ENCODE results near the gene VPS13A. TPM values are rescaled to one million over a fixed set of nuclear protein-coding genes. Genes with fewer than 3 reads are reported as not detected.
"Not testable (repeated sequence)": the region's sequence is repeated elsewhere in the genome, so short reads cannot be mapped to it uniquely, and the experiment has no call there.

The VPS13A gene
- polyA plus RNA-seq, 1 donor from 2014 or later = 20.6 TPM

- no peaks in the 10 kb centered on the region for H3K9me2 ChIP-seq (ENCODE audit: insufficient read depth, low read length)
These were observed 73.7 kb downstream of the VPS13A start for GRCh38 chr9:77251050-77251449.

GRCh38 chr9:77257275-77257674, 79.9 kb downstream of the VPS13A start:
- Histone ChIP-seq H3K36me3 (ENCODE audit: insufficient read depth, low read length) (no peaks in the 10 kb centered on the region), H3K4me2 (ENCODE audit: low read length) (no peak overlapping the region), H3K27ac (ENCODE audit: low read length) (no peak overlapping the region), H3K9me2 (ENCODE audit: insufficient read depth, low read length) (no peaks in the 10 kb centered on the region), H3K4me3 (ENCODE audit: low read length) (no peak overlapping the region), H3F3A (ENCODE audit: insufficient read depth, low read length, poor library complexity, severe bottlenecking) (no peaks in the 10 kb centered on the region), H3K9ac (ENCODE audit: low read length) (no peak overlapping the region), H2AFZ (ENCODE audit: low read depth, low read length) (no peak overlapping the region), H3K9me3 (ENCODE audit: low read length) (peaks cover 4% of the 10 kb centered on the region), H4K20me1 (ENCODE audit: insufficient read depth) (no peaks in the 10 kb centered on the region), H3K27me3 (ENCODE audit: insufficient read depth, low read depth, low read length) (no peaks in the 10 kb centered on the region), H3K79me2 (replicated peaks; ENCODE audit: insufficient read depth, low read length) (no peaks in the 10 kb centered on the region)
- no peak for TF ChIP-seq TAF1 (IDR thresholded peaks at IDR 0.05; ENCODE audit: low read depth)

More at GRCh38 chr9:77251050-77251449, 73.7 kb downstream of the VPS13A start:
- H3K79me2 ChIP-seq (replicated peaks; ENCODE audit: insufficient read depth, low read length) = no peaks in the 10 kb centered on the region
- no peak overlapping the region for H3K4me3 ChIP-seq (ENCODE audit: low read length)
- no peak for TF ChIP-seq EZH2 (IDR thresholded peaks at IDR 0.05; ENCODE audit: borderline replicate concordance, insufficient read depth, low read length, poor library complexity, severe bottlenecking)
- H3K27me3 ChIP-seq (ENCODE audit: insufficient read depth, low read depth, low read length) = no peaks in the 10 kb centered on the region
- no peak overlapping the region for H3K27ac ChIP-seq (ENCODE audit: low read length)
- no peak overlapping the region for H3K9ac ChIP-seq (ENCODE audit: low read length)
- H3K36me3 ChIP-seq (ENCODE audit: insufficient read depth, low read length) = no peaks in the 10 kb centered on the region
- H2AFZ ChIP-seq (ENCODE audit: low read depth, low read length) = no peak overlapping the region
- H3F3A ChIP-seq (ENCODE audit: insufficient read depth, low read length, poor library complexity, severe bottlenecking) = no peaks in the 10 kb centered on the region
- H4K20me1 ChIP-seq (ENCODE audit: insufficient read depth) = no peaks in the 10 kb centered on the region
- H3K9me3 ChIP-seq (ENCODE audit: low read length) = no peaks in the 10 kb centered on the region
- no peak overlapping the region for H3K4me2 ChIP-seq (ENCODE audit: low read length)

- Histone ChIP-seq H3K9ac (ENCODE audit: low read length) (no peak overlapping the region), H3K36me3 (ENCODE audit: insufficient read depth, low read length) (no peaks in the 10 kb centered on the region), H2AFZ (ENCODE audit: low read depth, low read length) (no peak overlapping the region), H3K79me2 (replicated peaks; ENCODE audit: insufficient read depth, low read length) (no peaks in the 10 kb centered on the region), H3K27me3 (ENCODE audit: insufficient read depth, low read depth, low read length) (no peaks in the 10 kb centered on the region), H3K4me2 (ENCODE audit: low read length) (no peak overlapping the region), H3K9me3 (ENCODE audit: low read length) (no peaks in the 10 kb centered on the region), H4K20me1 (ENCODE audit: insufficient read depth) (no peaks in the 10 kb centered on the region), H3F3A (ENCODE audit: insufficient read depth, low read length, poor library complexity, severe bottlenecking) (no peaks in the 10 kb centered on the region), H3K27ac (ENCODE audit: low read length) (no peak overlapping the region), H3K4me3 (ENCODE audit: low read length) (no peak overlapping the region), H3K9me2 (ENCODE audit: insufficient read depth, low read length) (no peaks in the 10 kb centered on the region)
- no peak for TF ChIP-seq EZH2 (IDR thresholded peaks at IDR 0.05; ENCODE audit: borderline replicate concordance, insufficient read depth, low read length, poor library complexity, severe bottlenecking)
- no peak for TF ChIP-seq SMC3 (conservative IDR thresholded peaks at IDR 0.05; ENCODE audit: poor library complexity)
- TF ChIP-seq MXI1 (conservative IDR thresholded peaks at IDR 0.05; ENCODE audit: poor library complexity, severe bottlenecking) = no peak
- no peak for TF ChIP-seq EP300 (conservative IDR thresholded peaks at IDR 0.05; ENCODE audit: poor library complexity, severe bottlenecking)
- no peak for TF ChIP-seq POLR2AphosphoS5 (IDR thresholded peaks at IDR 0.05)
- no peak for TF ChIP-seq RAD21 (conservative IDR thresholded peaks at IDR 0.05)
- no peak for TF ChIP-seq TAF1 (IDR thresholded peaks at IDR 0.05; ENCODE audit: low read depth)
- no peak for TF ChIP-seq REST (IDR thresholded peaks at IDR 0.05; ENCODE audit: borderline replicate concordance)
- TF ChIP-seq CTCF (IDR thresholded peaks at IDR 0.05; ENCODE audit: poor library complexity, severe bottlenecking) = no peak
These were observed 84.3 kb downstream of the VPS13A start for GRCh38 chr9:77261605-77262004.

GRCh38 chr9:77267762-77268161, 90.4 kb downstream of the VPS13A start:
- H4K20me1 ChIP-seq (ENCODE audit: insufficient read depth); H3K9me2 ChIP-seq (ENCODE audit: insufficient read depth, low read length); H3K79me2 ChIP-seq (replicated peaks; ENCODE audit: insufficient read depth, low read length); H2AFZ ChIP-seq (ENCODE audit: low read depth, low read length); H3K36me3 ChIP-seq (ENCODE audit: insufficient read depth, low read length); H3K27ac ChIP-seq (ENCODE audit: low read length); H3K4me2 ChIP-seq (ENCODE audit: low read length); H3K9ac ChIP-seq (ENCODE audit: low read length); H3K9me3 ChIP-seq (ENCODE audit: low read length); H3K27me3 ChIP-seq (ENCODE audit: insufficient read depth, low read depth, low read length); H3K4me3 ChIP-seq (ENCODE audit: low read length); H3F3A ChIP-seq (ENCODE audit: insufficient read depth, low read length, poor library complexity, severe bottlenecking): not testable (repeated sequence)

Measured in neural cell (in vitro differentiated cells).